Transverse colon (tissue), 4 donors: Measurements from ENCODE around the gene SINHCAF. TPM values are rescaled to one million over a fixed set of nuclear protein-coding genes. Genes with fewer than 3 reads are reported as not detected.
"Not testable (repeated sequence)": the region's sequence is repeated elsewhere in the genome, so short reads cannot be mapped to it uniquely, and the experiment has no call there.

ENCODE experiments used
- DNase-seq: peaks from one replicate; pipeline ENCODE4 v3.0.0-alpha.2; 2019
- H3K27ac ChIP-seq, 4 donors: fragments of 200-600 bp; sonication (generic); 2 replicates each; pipeline ENCODE4 v1.5.1; 2016 to 2018; ENCODE audit warnings: inconsistent platforms in 4 of 4
- H3K27me3 ChIP-seq: fragments of 200-600 bp; sonication (generic); 2 replicates; pipeline ENCODE4 v1.5.1; 2017; ENCODE audit warnings: inconsistent platforms
- H3K36me3 ChIP-seq, 4 donors: fragments of 200-600 bp; sonication (generic); 2 replicates each; pipeline ENCODE4 v1.5.1; 2017 to 2019; ENCODE audit warnings: inconsistent platforms in 4 of 4
- H3K4me1 ChIP-seq, 4 donors: fragments of 200-600 bp; sonication (generic); 2 replicates each; pipeline ENCODE4 v1.5.1; 2017 to 2020; ENCODE audit warnings: inconsistent platforms in 4 of 4
- H3K4me3 ChIP-seq, 4 donors: fragments of 200-600 bp; sonication (generic); 1 replicate in 1 of 4; 2 replicates in 3 of 4; pipeline versions ENCODE4 v1.5.1 to v1.6.1; 2017 to 2019; ENCODE audit warnings: inconsistent platforms in 4 of 4
- H3K9me3 ChIP-seq, 2 donors: fragments of 200-600 bp; sonication (generic); 2 replicates each; pipeline ENCODE4 v1.5.1; 2017 to 2019; ENCODE audit warnings: inconsistent platforms in 2 of 2
- EP300 ChIP-seq: sonication (generic); formaldehyde crosslinking; IDR thresholded peaks from one replicate; pipeline ENCODE4 v1.6.1; 2017; ENCODE audit warnings: antibody characterized with exemption, low read depth
- POLR2A ChIP-seq: fragments of 450-650 bp; IDR thresholded peaks from one replicate; pipeline ENCODE4 v1.6.1; 2016; ENCODE audit warnings: antibody characterized with exemption, mild to moderate bottlenecking, moderate library complexity
- POLR2AphosphoS5 ChIP-seq, 3 donors: sonication (generic); formaldehyde crosslinking; IDR thresholded peaks; one replicate each; pipeline ENCODE4 v1.6.1; 2016; ENCODE audit warnings: antibody characterized with exemption in 3 of 3
- WGBS, 2 donors: methylation state at CpG; one replicate each; pipeline ENCODE4 v1.1.5; 2018; ENCODE audit warnings: low coverage in 1 of 2; 5-methylcytosine and 5-hydroxymethylcytosine counted together
- in situ Hi-C, 4 donors: fragments of 200-750 bp; cut with MboI; loops; one replicate each; pipeline versions ENCODE4 v1.15.0 to v1.15.1; 2017; ENCODE audit warnings: low sequenced_read_pairs in 3 of 4, low pct_ligation_motif_present in 1 of 4, low pct_unique_long_range_greater_than_20kb in 1 of 4
- intact Hi-C: fragments of 100-400 bp; cut with DNase I; formaldehyde crosslinking; loops from one replicate; pipeline ENCODE4 v1.15.1; 2023; ENCODE audit warnings: low total_unique reads
- total RNA-seq, 4 donors: library from RNA; depleted of rRNA; stranded (reverse); fragments of >200 nt; gene quantifications; one replicate each; pipeline ENCODE4 v1.1.0, GENCODE V29; 2016
- TF ChIP-seq, protein P1 (sequence below), 5 experiments: fragments of 200-600 bp in 3 of 5; fragments of 450-650 bp in 2 of 5; sonication (generic) in 3 of 5; IDR thresholded peaks; 1 replicate in 2 of 5; 2 replicates in 3 of 5; pipeline ENCODE4 v1.5.1; 2016 to 2017; ENCODE audit warnings: antibody characterized with exemption in 5 of 5, inconsistent platforms in 3 of 5, mild to moderate bottlenecking in 2 of 5, moderate library complexity in 1 of 5

SINHCAF gene
- total RNA-seq, 4 donors from 2014 or later: 16.8 to 135 (median 64.8) TPM

- no peaks in the 10 kb centered on the region for H3K9me3 ChIP-seq
- intact Hi-C loops (no loop called here), in situ Hi-C loops (no loop called here)
- no peaks in the 10 kb centered on the region for H3K27me3 ChIP-seq
- TF ChIP-seq, protein P1, sequence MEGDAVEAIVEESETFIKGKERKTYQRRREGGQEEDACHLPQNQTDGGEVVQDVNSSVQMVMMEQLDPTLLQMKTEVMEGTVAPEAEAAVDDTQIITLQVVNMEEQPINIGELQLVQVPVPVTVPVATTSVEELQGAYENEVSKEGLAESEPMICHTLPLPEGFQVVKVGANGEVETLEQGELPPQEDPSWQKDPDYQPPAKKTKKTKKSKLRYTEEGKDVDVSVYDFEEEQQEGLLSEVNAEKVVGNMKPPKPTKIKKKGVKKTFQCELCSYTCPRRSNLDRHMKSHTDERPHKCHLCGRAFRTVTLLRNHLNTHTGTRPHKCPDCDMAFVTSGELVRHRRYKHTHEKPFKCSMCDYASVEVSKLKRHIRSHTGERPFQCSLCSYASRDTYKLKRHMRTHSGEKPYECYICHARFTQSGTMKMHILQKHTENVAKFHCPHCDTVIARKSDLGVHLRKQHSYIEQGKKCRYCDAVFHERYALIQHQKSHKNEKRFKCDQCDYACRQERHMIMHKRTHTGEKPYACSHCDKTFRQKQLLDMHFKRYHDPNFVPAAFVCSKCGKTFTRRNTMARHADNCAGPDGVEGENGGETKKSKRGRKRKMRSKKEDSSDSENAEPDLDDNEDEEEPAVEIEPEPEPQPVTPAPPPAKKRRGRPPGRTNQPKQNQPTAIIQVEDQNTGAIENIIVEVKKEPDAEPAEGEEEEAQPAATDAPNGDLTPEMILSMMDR (IDR thresholded peaks at IDR 0.05): no peak
- TF ChIP-seq POLR2AphosphoS5 (IDR thresholded peaks at IDR 0.05) (no peak), POLR2A (no peak), EP300 (no peak)
- no peak for DNase-seq
- H3K4me1 ChIP-seq: no peaks in the 10 kb centered on the region
- H3K27ac ChIP-seq: no peak overlapping the region
- no peak overlapping the region for H3K4me3 ChIP-seq
- 91 to 95% methylated on average over 6 to 8 of the region's 8 CpGs for WGBS, 2 donors
- no peaks in the 10 kb centered on the region for H3K36me3 ChIP-seq
Observed at GRCh38 chr12:31259136-31259886, 66.6 kb downstream of the SINHCAF start.

DNA sequence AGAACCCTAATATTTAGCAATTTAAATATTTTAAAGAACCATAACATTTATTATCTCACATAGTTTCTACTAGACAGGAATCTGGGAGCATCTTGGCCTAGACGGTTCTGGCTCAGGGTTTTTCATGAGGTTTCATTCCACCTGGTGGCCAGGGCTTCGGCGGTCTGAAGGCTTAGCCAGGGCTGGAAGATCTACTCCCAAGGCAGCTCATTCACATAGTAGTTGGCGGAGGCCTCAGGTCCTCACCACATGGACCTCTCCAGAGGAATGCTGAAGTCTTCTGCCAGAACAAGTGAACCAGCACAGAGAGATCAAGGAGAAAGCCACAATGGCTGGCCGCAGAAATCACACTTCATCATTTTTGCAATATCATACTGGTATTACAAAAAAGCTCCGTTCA lies 68.2 kb downstream of the SINHCAF start:
- no peak overlapping the region for H3K4me3 ChIP-seq
- no peaks in the 10 kb centered on the region for H3K27me3 ChIP-seq
- H3K36me3 ChIP-seq: no peaks in the 10 kb centered on the region
- in situ Hi-C loops (no loop called here), intact Hi-C loops (no loop called here)
- H3K9me3 ChIP-seq: no peaks in the 10 kb centered on the region
- TF ChIP-seq, protein P1 (IDR thresholded peaks at IDR 0.05): no peak
- TF ChIP-seq POLR2A (no peak), EP300 (no peak), POLR2AphosphoS5 (IDR thresholded peaks at IDR 0.05) (no peak)
- no peak overlapping the region for H3K27ac ChIP-seq
- DNase-seq: no peak
- no peaks in the 10 kb centered on the region for H3K4me1 ChIP-seq
- WGBS, 2 donors: 85% methylated on average over 6 of the region's 6 CpGs; no CpG with 5 or more reads in 1 of the 2 donors

DNA sequence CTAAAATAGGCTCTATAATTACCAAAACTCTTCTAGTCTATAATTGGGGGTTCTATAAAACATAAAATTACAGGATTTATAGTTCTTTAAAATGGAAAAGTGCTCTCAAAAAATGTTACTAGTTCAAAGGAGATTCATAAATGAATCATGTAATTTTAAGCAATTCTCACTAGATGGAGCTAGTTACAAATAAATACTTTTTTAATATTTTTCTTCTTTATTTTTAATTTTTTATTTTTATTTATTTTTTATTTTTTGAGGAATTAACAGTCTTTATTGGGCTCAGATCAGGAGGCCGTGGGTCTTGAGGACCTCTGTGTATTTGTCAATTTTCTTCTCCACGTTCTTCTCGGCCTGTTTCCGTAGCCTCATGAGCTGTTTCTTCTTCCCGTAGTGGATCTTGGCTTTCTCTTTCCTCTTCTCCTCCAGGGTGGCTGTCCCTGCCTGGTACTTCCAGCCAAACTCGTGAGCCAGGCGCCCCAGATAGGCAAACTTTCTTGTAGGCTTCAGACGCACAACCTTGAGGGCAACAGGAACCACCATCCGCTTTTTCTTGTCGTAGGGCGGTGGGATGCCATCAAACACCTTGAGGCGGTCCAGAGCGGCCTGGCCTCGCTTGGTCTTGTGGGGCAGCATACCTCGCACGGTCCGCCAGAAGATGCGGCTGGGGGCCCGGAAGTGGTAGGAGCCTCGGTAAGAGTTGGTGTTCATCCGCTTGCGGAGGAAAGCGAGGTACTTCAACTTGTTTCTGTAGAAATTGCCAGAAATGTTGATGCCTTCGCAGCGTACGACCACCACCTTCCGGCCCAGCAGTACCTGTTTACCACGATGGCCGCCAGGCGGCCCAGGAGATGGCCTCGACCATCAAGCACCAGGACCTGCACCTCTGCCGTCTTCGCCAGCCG lies 74.0 kb downstream of the SINHCAF start:
- H3K4me3 ChIP-seq: peak overlapping the region in 1 of 4 donors; percentile 16
- H3K27ac ChIP-seq, H3K9me3 ChIP-seq, H3K4me1 ChIP-seq, in situ Hi-C loops, DNase-seq, H3K27me3 ChIP-seq, H3K36me3 ChIP-seq, intact Hi-C loops: not testable (repeated sequence)
- WGBS, 2 donors: 66 to 81% methylated on average over 17 to 34 of the region's 34 CpGs
- TF ChIP-seq, protein P1 (IDR thresholded peaks at IDR 0.05): peak; percentile 13 to 40 (median 34)

DNA sequence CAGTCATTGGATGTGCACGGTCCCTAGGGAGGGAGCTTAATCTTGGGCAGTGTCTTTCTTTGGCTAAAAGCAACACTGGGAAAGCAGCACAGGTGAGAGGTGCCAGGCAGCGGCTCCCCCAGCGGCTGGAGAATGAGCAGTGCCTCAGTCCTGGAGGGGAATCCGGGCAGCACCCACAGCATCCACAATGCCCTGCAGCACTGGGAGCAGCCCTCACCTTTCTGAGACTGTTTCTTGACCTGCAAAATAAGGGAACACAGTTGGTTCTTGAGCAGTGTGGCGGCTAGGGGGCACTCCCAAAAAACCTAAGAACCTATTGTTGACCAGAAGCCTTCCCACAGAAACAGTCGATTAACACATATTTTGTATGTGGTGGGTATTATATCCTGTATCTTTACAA lies 75.8 kb downstream of the SINHCAF start:
- TF ChIP-seq POLR2A (no peak), POLR2AphosphoS5 (IDR thresholded peaks at IDR 0.05) (no peak), EP300 (no peak)
- TF ChIP-seq, protein P1 (IDR thresholded peaks at IDR 0.05): no peak
- Histone ChIP-seq H3K9me3 (no peaks in the 10 kb centered on the region), H3K4me1 (no peaks in the 10 kb centered on the region), H3K27me3 (no peaks in the 10 kb centered on the region), H3K36me3 (no peaks in the 10 kb centered on the region), H3K27ac (no peak overlapping the region), H3K4me3 (no peak overlapping the region)
- in situ Hi-C loops: no loop called here
- 71 to 76% methylated on average over 1 to 6 of the region's 6 CpGs for WGBS, 2 donors
- intact Hi-C loops: no loop called here
- DNase-seq: no peak
